ENCODE data around the gene HS6ST3.

HS6ST3 gene

DNA sequence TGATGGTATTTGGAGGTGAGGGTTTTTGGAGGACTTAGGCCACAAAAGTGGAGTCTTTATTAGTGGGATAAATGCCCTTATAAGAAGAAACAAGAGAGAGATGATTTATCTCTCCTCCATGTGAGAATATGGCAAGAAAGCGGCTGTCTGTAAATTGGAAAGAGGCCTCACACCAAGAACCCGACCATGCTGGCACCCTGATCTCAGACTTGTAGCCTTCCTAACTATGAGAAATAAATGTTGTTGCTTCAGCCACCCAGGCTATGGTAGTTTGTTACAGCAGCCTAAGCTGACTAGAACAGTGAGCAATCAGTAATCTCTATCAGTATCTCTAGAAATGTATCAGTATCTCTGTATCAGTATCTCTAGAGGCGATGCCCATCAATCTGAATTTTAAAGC is 617.2 kb downstream of the HS6ST3 start:
- H3K27me3 ChIP-seq (ENCODE audit: control insufficient read depth in 1 of 2, insufficient read depth in 2 of 2, low read length in 2 of 2), result no peaks in the 10 kb centered on the region
- H3K4me3 ChIP-seq (ENCODE audit: low read length in 2 of 2), result no peak overlapping the region
- H3K9ac ChIP-seq (ENCODE audit: low read length in 2 of 2), result no peak overlapping the region
- H3K4me1 ChIP-seq (ENCODE audit: control insufficient read depth, insufficient read depth, low read length), result no peaks in the 10 kb centered on the region
- H3K27ac ChIP-seq (ENCODE audit: low read length), result no peak overlapping the region
- no peaks in the 10 kb centered on the region for H3K9me3 ChIP-seq (ENCODE audit: control insufficient read depth in 2 of 2, low read length in 2 of 2)
- no peaks in the 10 kb centered on the region for H3K36me3 ChIP-seq (ENCODE audit: control insufficient read depth in 2 of 2, insufficient read depth in 2 of 2, low read length in 2 of 2)

DNA sequence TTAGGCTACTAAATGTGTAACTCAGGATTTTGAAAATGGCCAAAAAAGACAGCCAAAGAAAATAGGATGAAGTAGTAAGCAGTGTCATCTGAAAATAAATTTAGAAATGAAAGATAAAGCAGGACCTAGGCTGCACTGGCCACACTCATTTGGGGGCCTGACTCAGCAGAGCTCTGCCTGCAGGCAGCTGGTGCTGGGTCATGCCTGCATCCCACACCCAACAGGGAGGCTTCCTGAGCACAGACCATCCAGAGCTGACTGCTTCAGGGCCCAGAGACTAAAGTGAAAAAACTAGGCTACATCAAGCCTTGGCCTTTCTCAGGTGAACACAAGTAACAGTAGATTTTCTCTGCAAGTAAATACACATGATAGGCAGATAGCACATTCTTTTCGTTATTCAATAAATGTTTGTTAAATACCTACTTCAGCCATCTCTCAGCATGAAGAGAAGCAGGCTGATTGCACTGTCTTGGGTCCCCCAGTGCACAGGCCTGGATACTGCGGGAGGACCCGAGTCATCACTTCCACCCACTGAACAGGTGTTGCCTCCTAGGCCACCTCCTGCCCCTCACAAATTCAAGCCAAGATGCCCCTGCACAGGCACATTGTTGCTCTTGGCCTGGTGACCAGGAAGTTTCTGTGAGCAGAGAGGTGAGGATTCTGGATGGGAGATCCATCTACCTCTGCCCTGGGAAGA is 620.4 kb downstream of the HS6ST3 start:
- Histone ChIP-seq H3K9me3 (ENCODE audit: control insufficient read depth in 2 of 2, low read length in 2 of 2) (no peaks in the 10 kb centered on the region), H3K9ac (ENCODE audit: low read length in 2 of 2) (no peak overlapping the region), H3K36me3 (ENCODE audit: control insufficient read depth in 2 of 2, insufficient read depth in 2 of 2, low read length in 2 of 2) (no peaks in the 10 kb centered on the region), H3K27ac (ENCODE audit: low read length) (no peak overlapping the region), H3K4me1 (ENCODE audit: control insufficient read depth, insufficient read depth, low read length) (no peaks in the 10 kb centered on the region), H3K4me3 (ENCODE audit: low read length in 2 of 2) (no peak overlapping the region), H3K27me3 (ENCODE audit: control insufficient read depth in 1 of 2, insufficient read depth in 2 of 2, low read length in 2 of 2) (no peaks in the 10 kb centered on the region)

DNA sequence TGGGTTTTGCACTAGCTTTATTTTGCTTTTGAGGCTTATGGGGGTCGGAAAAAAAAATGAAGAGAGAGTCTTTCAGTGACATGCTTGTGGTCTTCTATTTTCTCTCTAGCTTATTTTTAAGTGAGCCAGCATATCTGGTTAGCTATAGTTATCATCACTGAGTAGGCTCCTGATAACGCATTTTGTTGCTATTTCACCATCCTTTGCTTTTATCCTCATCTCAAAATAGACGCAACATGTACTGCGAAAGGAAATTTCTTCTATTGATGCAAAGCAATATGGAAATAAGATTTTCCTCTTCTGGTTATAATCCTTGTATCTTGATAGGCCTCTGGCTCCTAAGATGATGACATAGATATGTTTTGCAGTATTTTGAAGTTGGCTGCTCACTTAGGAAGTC is 630.5 kb downstream of the HS6ST3 start:
- H3K27me3 ChIP-seq (ENCODE audit: control insufficient read depth in 1 of 2, insufficient read depth in 2 of 2, low read length in 2 of 2), result no peaks in the 10 kb centered on the region
- no peak overlapping the region for H3K4me3 ChIP-seq (ENCODE audit: low read length in 2 of 2)
- H3K9ac ChIP-seq (ENCODE audit: low read length in 2 of 2), result no peak overlapping the region
- H3K27ac ChIP-seq (ENCODE audit: low read length), result no peak overlapping the region
- H3K36me3 ChIP-seq (ENCODE audit: control insufficient read depth in 2 of 2, insufficient read depth in 2 of 2, low read length in 2 of 2), result no peaks in the 10 kb centered on the region
- H3K9me3 ChIP-seq (ENCODE audit: control insufficient read depth in 2 of 2, low read length in 2 of 2), result no peaks in the 10 kb centered on the region
- H3K4me1 ChIP-seq (ENCODE audit: control insufficient read depth, insufficient read depth, low read length), result no peaks in the 10 kb centered on the region

DNA sequence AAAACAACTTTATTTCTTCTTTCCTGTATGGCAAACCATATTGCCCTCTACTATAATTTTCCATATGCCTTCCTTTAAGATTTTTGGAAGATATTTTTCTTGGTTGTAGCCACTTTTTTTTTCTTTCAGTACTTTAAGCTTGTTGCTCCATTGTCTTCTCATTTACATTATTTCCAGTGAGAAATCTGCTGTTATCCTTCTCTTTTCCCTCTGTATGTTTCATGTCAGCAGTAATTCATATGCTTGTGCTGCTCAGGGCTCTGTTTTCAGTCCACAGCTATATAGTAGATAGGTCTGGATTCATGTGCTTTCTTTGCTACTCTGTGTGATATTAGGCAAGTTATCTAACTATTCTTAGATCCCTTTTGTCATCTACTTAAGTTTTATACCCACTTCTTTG is 636.7 kb downstream of the HS6ST3 start:
- no peak overlapping the region for H3K9ac ChIP-seq (ENCODE audit: low read length in 2 of 2)
- no peaks in the 10 kb centered on the region for H3K27me3 ChIP-seq (ENCODE audit: control insufficient read depth in 1 of 2, insufficient read depth in 2 of 2, low read length in 2 of 2)
- H3K27ac ChIP-seq (ENCODE audit: low read length), result no peak overlapping the region
- H3K4me1 ChIP-seq (ENCODE audit: control insufficient read depth, insufficient read depth, low read length), result no peaks in the 10 kb centered on the region
- H3K36me3 ChIP-seq (ENCODE audit: control insufficient read depth in 2 of 2, insufficient read depth in 2 of 2, low read length in 2 of 2), result no peaks in the 10 kb centered on the region
- H3K4me3 ChIP-seq (ENCODE audit: low read length in 2 of 2), result no peak overlapping the region
- peaks cover 0 to 3% of the 10 kb centered on the region in 2 donors for H3K9me3 ChIP-seq (ENCODE audit: control insufficient read depth in 2 of 2, low read length in 2 of 2)

DNA sequence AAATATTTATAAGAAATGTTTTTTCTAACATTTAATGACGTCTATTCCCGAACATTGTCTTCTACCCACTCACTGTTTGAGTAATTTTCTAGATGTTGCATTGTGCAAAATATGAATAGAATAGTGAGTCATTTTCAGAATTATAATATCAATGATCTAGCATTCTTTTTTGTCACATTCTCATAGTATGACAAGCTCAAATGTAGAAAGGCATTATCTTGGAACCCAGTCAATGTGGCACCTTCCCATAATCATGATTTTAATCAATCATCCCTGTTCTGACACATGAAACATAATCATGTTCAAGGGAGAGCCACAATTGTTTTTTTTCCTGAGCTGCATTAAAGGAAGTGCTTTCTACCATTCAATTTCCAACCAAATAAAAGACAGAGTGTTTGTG is 638.6 kb downstream of the HS6ST3 start:
- no peak overlapping the region for H3K4me3 ChIP-seq (ENCODE audit: low read length in 2 of 2)
- H3K4me1 ChIP-seq (ENCODE audit: control insufficient read depth, insufficient read depth, low read length), result no peaks in the 10 kb centered on the region
- no peaks in the 10 kb centered on the region for H3K36me3 ChIP-seq (ENCODE audit: control insufficient read depth in 2 of 2, insufficient read depth in 2 of 2, low read length in 2 of 2)
- no peak overlapping the region for H3K9ac ChIP-seq (ENCODE audit: low read length in 2 of 2)
- no peaks in the 10 kb centered on the region for H3K27me3 ChIP-seq (ENCODE audit: control insufficient read depth in 1 of 2, insufficient read depth in 2 of 2, low read length in 2 of 2)
- no peak overlapping the region for H3K27ac ChIP-seq (ENCODE audit: low read length)
- peaks cover 0 to 3% of the 10 kb centered on the region in 2 donors for H3K9me3 ChIP-seq (ENCODE audit: control insufficient read depth in 2 of 2, low read length in 2 of 2)

DNA sequence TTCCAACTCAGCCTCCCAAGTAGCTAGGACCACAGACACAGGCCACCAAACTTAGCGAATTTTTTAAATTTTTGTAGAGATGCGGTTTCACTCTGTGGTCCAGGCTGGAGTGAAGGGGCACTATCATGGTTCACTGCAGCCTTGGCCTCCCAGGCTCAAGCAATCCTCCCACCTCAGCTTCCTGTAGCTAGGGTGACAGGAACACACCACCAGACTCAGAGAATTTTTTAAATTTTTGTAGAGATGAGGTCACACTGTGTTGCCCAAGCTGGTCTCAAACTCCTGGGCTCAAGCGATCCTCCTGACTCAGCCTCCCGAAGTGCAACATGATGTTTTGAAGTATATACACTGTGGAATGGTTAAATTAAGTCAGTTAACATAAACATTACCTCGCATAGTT is 640.8 kb downstream of the HS6ST3 start:
- peaks cover 0 to 3% of the 10 kb centered on the region in 2 donors for H3K9me3 ChIP-seq (ENCODE audit: control insufficient read depth in 2 of 2, low read length in 2 of 2)

DNA sequence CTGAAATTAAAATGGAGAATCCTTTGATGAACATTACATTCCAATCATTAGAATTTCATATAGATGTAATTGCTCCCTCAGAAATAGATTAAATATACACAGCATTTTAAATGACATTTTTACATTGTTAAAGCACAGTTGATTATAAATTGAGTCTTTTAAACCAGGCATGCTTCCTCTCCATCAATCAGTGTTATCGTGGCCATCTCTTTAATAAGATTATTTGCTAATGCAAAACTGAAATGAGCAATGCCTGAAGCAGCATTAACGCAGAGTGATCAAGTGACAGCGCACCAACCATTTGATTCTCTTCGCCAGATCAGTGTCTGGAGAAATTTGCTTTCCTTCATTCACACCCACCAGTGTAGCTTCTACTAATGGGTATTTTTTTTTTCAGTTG is 644.6 kb downstream of the HS6ST3 start:
- H3K4me1 ChIP-seq (ENCODE audit: control insufficient read depth, insufficient read depth, low read length), result no peaks in the 10 kb centered on the region
- no peaks in the 10 kb centered on the region for H3K27me3 ChIP-seq (ENCODE audit: control insufficient read depth in 1 of 2, insufficient read depth in 2 of 2, low read length in 2 of 2)
- H3K27ac ChIP-seq (ENCODE audit: low read length), result no peak overlapping the region
- H3K9ac ChIP-seq (ENCODE audit: low read length in 2 of 2), result no peak overlapping the region
- H3K4me3 ChIP-seq (ENCODE audit: low read length in 2 of 2), result no peak overlapping the region
- no peaks in the 10 kb centered on the region for H3K9me3 ChIP-seq (ENCODE audit: control insufficient read depth in 2 of 2, low read length in 2 of 2)
- H3K36me3 ChIP-seq (ENCODE audit: control insufficient read depth in 2 of 2, insufficient read depth in 2 of 2, low read length in 2 of 2), result no peaks in the 10 kb centered on the region

More for the DNA sequence above, 640.8 kb downstream of the HS6ST3 start:
- Histone ChIP-seq H3K4me3 (ENCODE audit: low read length in 2 of 2) (no peak overlapping the region), H3K27ac (ENCODE audit: low read length) (no peak overlapping the region), H3K4me1 (ENCODE audit: control insufficient read depth, insufficient read depth, low read length) (no peaks in the 10 kb centered on the region), H3K27me3 (ENCODE audit: control insufficient read depth in 1 of 2, insufficient read depth in 2 of 2, low read length in 2 of 2) (no peaks in the 10 kb centered on the region), H3K9ac (ENCODE audit: low read length in 2 of 2) (no peak overlapping the region), H3K36me3 (ENCODE audit: control insufficient read depth in 2 of 2, insufficient read depth in 2 of 2, low read length in 2 of 2) (no peaks in the 10 kb centered on the region)

DNA sequence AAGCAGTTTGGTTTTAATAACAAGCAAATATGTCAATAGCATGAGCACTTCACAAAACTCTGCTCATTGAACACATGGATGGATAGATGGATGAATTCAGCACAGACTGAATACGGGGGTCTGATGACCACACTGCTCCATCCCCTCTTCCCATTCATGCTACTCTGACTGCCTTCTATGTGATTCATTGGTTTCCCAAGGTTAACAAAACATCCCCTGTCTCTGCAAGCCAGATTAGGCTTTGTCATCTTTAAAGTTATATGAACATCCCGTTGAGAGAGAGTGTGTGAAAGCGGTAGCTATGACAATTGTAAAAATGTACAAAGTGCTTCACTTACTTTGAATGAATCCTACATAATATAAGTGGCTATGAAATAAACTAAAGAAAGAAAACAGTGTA is 651.9 kb downstream of the HS6ST3 start:
- no peaks in the 10 kb centered on the region for H3K4me1 ChIP-seq (ENCODE audit: control insufficient read depth, insufficient read depth, low read length)
- H3K27ac ChIP-seq (ENCODE audit: low read length), result no peak overlapping the region
- H3K36me3 ChIP-seq (ENCODE audit: control insufficient read depth in 2 of 2, insufficient read depth in 2 of 2, low read length in 2 of 2), result no peaks in the 10 kb centered on the region
- H3K9ac ChIP-seq (ENCODE audit: low read length in 2 of 2), result no peak overlapping the region
- H3K9me3 ChIP-seq (ENCODE audit: control insufficient read depth in 2 of 2, low read length in 2 of 2), result no peaks in the 10 kb centered on the region
- no peak overlapping the region for H3K4me3 ChIP-seq (ENCODE audit: low read length in 2 of 2)
- H3K27me3 ChIP-seq (ENCODE audit: control insufficient read depth in 1 of 2, insufficient read depth in 2 of 2, low read length in 2 of 2), result no peaks in the 10 kb centered on the region

DNA sequence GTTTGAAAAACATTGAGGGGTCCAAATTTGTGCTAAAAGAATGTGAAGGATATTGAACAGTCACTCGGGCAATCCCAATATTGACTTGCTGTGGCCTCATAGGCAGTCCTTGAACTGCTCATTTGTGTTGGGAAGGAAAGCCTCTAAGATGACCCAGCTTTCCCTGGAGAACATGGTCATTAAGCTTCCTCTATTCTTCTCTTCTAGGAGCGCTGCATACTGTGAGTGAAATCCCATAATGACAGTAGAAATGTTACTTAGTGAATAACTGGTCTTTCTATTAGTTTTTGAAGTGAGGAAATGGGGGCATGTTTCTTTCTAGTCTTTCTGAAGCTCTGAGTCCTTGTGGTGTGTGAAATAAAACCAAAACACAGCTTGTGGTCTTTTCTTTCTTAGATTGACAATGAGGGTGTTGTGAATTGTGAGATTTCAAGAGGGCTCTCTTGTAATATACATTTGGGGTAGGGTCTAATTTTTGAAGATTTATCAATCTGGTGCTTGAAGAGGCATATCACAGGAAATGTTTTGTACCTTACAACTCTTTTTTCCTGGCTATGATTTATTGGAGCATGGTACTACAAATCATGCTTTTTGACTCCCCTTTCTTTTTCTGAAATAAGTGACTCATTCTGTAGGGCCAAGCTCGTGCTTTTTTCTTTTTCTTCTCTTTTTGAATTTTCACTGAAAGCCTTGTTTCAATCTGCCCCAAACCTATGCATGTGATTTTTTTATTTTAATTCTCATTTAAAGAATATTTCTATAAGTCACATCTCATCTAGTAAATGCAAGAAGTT is 653.6 kb downstream of the HS6ST3 start:
- Histone ChIP-seq H3K27me3 (ENCODE audit: control insufficient read depth in 1 of 2, insufficient read depth in 2 of 2, low read length in 2 of 2) (no peaks in the 10 kb centered on the region), H3K4me1 (ENCODE audit: control insufficient read depth, insufficient read depth, low read length) (no peaks in the 10 kb centered on the region), H3K27ac (ENCODE audit: low read length) (no peak overlapping the region), H3K9ac (ENCODE audit: low read length in 2 of 2) (no peak overlapping the region), H3K4me3 (ENCODE audit: low read length in 2 of 2) (no peak overlapping the region), H3K9me3 (ENCODE audit: control insufficient read depth in 2 of 2, low read length in 2 of 2) (no peaks in the 10 kb centered on the region), H3K36me3 (ENCODE audit: control insufficient read depth in 2 of 2, insufficient read depth in 2 of 2, low read length in 2 of 2) (no peaks in the 10 kb centered on the region)

DNA sequence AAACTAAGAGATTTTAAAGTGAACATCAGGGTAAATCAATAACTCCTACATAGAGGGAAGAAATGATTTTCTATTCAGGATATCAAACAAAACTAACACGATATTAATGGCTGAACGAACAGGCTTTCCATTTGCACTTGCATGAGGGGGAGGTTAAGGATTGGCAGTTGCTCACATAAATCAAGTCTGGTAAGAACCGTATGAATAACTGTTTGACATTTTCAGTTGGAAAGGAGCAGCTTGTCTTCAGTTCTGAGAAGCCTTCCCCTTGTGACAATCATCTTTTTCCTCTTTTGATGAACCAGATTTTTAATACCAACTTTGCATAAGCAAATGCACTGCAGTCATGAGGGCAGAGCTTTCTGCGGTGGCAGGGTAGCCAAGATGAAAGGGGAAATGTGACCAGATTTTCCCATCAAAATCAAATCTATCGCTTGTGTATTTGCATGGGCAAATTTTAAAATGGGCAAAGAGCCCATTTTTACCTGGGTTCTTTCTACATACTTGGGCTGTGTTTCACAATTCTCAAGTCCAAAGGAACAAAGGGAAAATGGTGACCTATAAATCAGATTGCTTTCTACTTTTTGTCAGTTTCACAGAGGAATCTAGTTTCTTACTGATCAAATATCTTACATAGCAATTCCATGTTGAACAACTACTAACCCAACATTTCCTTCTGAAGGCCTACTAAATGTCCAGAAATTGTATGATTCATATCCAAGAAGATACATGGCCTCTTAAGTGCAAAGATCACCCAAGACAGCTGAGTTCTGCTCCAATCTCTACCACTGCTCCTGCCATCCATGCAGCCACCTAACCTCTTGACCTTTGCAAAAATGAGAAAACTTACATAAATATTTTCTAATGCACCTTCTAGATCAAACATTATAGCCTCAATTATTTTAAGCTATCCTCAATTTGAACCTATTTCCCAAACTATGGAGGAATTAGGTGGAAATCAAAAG is 654.7 kb downstream of the HS6ST3 start:
- Histone ChIP-seq H3K4me1 (ENCODE audit: control insufficient read depth, insufficient read depth, low read length) (no peaks in the 10 kb centered on the region), H3K9me3 (ENCODE audit: control insufficient read depth in 2 of 2, low read length in 2 of 2) (no peaks in the 10 kb centered on the region), H3K27ac (ENCODE audit: low read length) (no peak overlapping the region), H3K36me3 (ENCODE audit: control insufficient read depth in 2 of 2, insufficient read depth in 2 of 2, low read length in 2 of 2) (no peaks in the 10 kb centered on the region), H3K9ac (ENCODE audit: low read length in 2 of 2) (no peak overlapping the region), H3K27me3 (ENCODE audit: control insufficient read depth in 1 of 2, insufficient read depth in 2 of 2, low read length in 2 of 2) (no peaks in the 10 kb centered on the region), H3K4me3 (ENCODE audit: low read length in 2 of 2) (no peak overlapping the region)

All from stomach smooth muscle (tissue), 2 donors.